IMR-90 (cell line): ENCODE data around the gene ACVRL1.

ENCODE experiments used
- CTCF ChIP-seq: conservative IDR thresholded peaks from 2 replicates; pipeline ENCODE4 v1.5.1; 2012; ENCODE audit warnings: mild to moderate bottlenecking, low read depth, low read length, improper control_type of control experiment
- MAZ ChIP-seq: IDR thresholded peaks from 2 replicates; pipeline ENCODE4 v1.6.1; 2012; ENCODE audit warnings: low read depth, mild to moderate bottlenecking, low read length, improper control_type of control experiment, moderate library complexity, borderline replicate concordance
- POLR2A ChIP-seq: IDR thresholded peaks from 2 replicates; pipeline ENCODE4 v1.6.1; 2012; ENCODE audit warnings: mild to moderate bottlenecking, low read depth, low read length
- RFX5 ChIP-seq: IDR thresholded peaks from 2 replicates; pipeline ENCODE4 v1.8.0; 2012; ENCODE audit warnings: low read depth, mild to moderate bottlenecking, low read length, moderate library complexity

GRCh38 chr12:51895378-51896135, 11.7 kb upstream of the ACVRL1 start:
- TF ChIP-seq CTCF (no peak), MAZ (no peak), RFX5 (no peak), POLR2A (no peak)
